IMR-90 (cell line): ENCODE data around the gene NTM. TPM values are rescaled to one million over a fixed set of nuclear protein-coding genes. Genes with fewer than 3 reads are reported as not detected.

Experiments
- ATAC-seq: fragments of 200-7000 bp; cut with Tn5 transposase; 2 replicates; pipeline ENCODE4 v1.9.1; 2020; ENCODE audit warnings: low read depth, mild to moderate bottlenecking, moderate library complexity
- BruUV-seq: library from RNA; stranded (reverse); fragments of 400-500 nt; replicated peaks from 2 replicates; lab custom pipeline; 2021; lab: Mats Ljungman, UMichigan
- CTCF ChIA-PET: fragments of 300-600 bp; formaldehyde crosslinking; extraction: SDS; loops from one replicate; lab custom pipeline; 2021; ENCODE audit warnings: antibody characterized with exemption; lab: Yijun Ruan, JAX
- POLR2A ChIA-PET: fragments of 300-600 bp; sonication (Branson Sonifier 250); formaldehyde crosslinking; loops from one replicate; lab custom pipeline; 2022; ENCODE audit warnings: antibody characterized with exemption; ENCODE audit not compliant: unreplicated experiment; lab: Charles Lee
- DNase-seq: peaks from one replicate; pipeline ENCODE4 v3.0.0; 2013
- H2AFZ ChIP-seq: replicated peaks from 2 replicates; pipeline ENCODE3; 2013; ENCODE audit warnings: low read length, mild to moderate bottlenecking; ENCODE audit not compliant: poor library complexity
- H2AK5ac ChIP-seq: 2 replicates; pipeline ENCODE4 v1.6.1; 2013; ENCODE audit warnings: low read depth, low read length, inconsistent platforms
- H2AK9ac ChIP-seq: replicated peaks from 2 replicates; pipeline ENCODE3; 2013; ENCODE audit warnings: mild to moderate bottlenecking, low read depth, low read length, moderate library complexity; ENCODE audit not compliant: poor library complexity
- H2BK120ac ChIP-seq: 2 replicates; pipeline ENCODE4 v1.6.1; 2013; ENCODE audit warnings: low read depth, low read length, inconsistent platforms
- H2BK15ac ChIP-seq: 3 replicates; pipeline ENCODE4 v1.6.1; 2013; ENCODE audit warnings: low read depth, low read length, inconsistent platforms
- H2BK20ac ChIP-seq: 2 replicates; pipeline ENCODE4 v1.6.1; 2013; ENCODE audit warnings: low read depth, mild to moderate bottlenecking, inconsistent platforms, low read length, moderate library complexity
- H2BK5ac ChIP-seq: 2 replicates; pipeline ENCODE4 v1.6.1; 2013; ENCODE audit warnings: mild to moderate bottlenecking, low read depth, low read length, inconsistent platforms; ENCODE audit not compliant: poor library complexity, severe bottlenecking
- H3K14ac ChIP-seq: replicated peaks from 2 replicates; pipeline ENCODE4 v1.6.1; 2013; ENCODE audit warnings: low read depth, low read length, inconsistent platforms
- H3K18ac ChIP-seq: 2 replicates; pipeline ENCODE4 v1.6.1; 2013; ENCODE audit warnings: low read depth, low read length, control low read depth
- H3K23ac ChIP-seq: 2 replicates; pipeline ENCODE4 v1.6.1; 2013; ENCODE audit warnings: low read depth, low read length, inconsistent platforms
- H3K27ac ChIP-seq: 2 replicates; pipeline ENCODE4 v1.5.1; 2013; ENCODE audit warnings: mild to moderate bottlenecking, control low read depth, low read length; ENCODE audit not compliant: insufficient read depth
- H3K27me3 ChIP-seq: 2 replicates; pipeline ENCODE4 v1.6.1; 2013; ENCODE audit warnings: low read length; ENCODE audit not compliant: control insufficient read depth, insufficient read depth
- H3K36me3 ChIP-seq: 2 replicates; pipeline ENCODE4 v1.6.1; 2013; ENCODE audit warnings: low read length, mixed read lengths; ENCODE audit not compliant: control insufficient read depth, insufficient read depth
- H3K4ac ChIP-seq: 2 replicates; pipeline ENCODE4 v1.6.1; 2013; ENCODE audit warnings: low read depth, low read length, inconsistent platforms
- H3K4me1 ChIP-seq: 2 replicates; pipeline ENCODE4 v1.6.1; 2013; ENCODE audit warnings: low read length, mixed read lengths; ENCODE audit not compliant: control insufficient read depth, insufficient read depth
- H3K4me2 ChIP-seq: 2 replicates; pipeline ENCODE4 v1.6.1; 2013; ENCODE audit warnings: low read depth, mild to moderate bottlenecking, control low read depth, low read length, moderate library complexity
- H3K4me3 ChIP-seq: 2 replicates; pipeline ENCODE4 v1.5.1; 2013; ENCODE audit warnings: low read depth, mild to moderate bottlenecking, control low read depth, low read length, moderate library complexity; ENCODE audit not compliant: insufficient read depth
- H3K56ac ChIP-seq: 2 replicates; pipeline ENCODE4 v1.6.1; 2013; ENCODE audit warnings: low read length, inconsistent platforms; ENCODE audit not compliant: insufficient read depth; ENCODE audit errors: extremely low read depth
- H3K79me1 ChIP-seq, 2 experiments: 2 replicates each; pipeline ENCODE4 v1.6.1; 2013; ENCODE audit warnings: low read length in 2 of 2, inconsistent platforms in 1 of 2, low read depth in 1 of 2
- H3K9ac ChIP-seq: 2 replicates; pipeline ENCODE4 v1.6.1; 2013; ENCODE audit warnings: low read depth, low read length, control low read depth
- H3K9me1 ChIP-seq: 2 replicates; pipeline ENCODE4 v1.6.1; 2013; ENCODE audit warnings: low read length, inconsistent platforms; ENCODE audit not compliant: insufficient read depth
- H3K9me3 ChIP-seq: 2 replicates; pipeline ENCODE4 v1.6.1; 2013; ENCODE audit warnings: low read length; ENCODE audit not compliant: control insufficient read depth, insufficient read depth
- H4K20me1 ChIP-seq: 2 replicates; pipeline ENCODE4 v1.6.1; 2013; ENCODE audit warnings: low read length, inconsistent platforms; ENCODE audit not compliant: insufficient read depth
- H4K5ac ChIP-seq: 2 replicates; pipeline ENCODE4 v1.6.1; 2013; ENCODE audit warnings: mild to moderate bottlenecking, low read depth, low read length, control low read depth
- H4K8ac ChIP-seq, 2 experiments: 2 replicates each; pipeline ENCODE4 v1.6.1; 2013; ENCODE audit warnings: low read depth in 2 of 2, low read length in 2 of 2, control low read depth in 1 of 2, inconsistent platforms in 1 of 2
- H4K91ac ChIP-seq: 2 replicates; pipeline ENCODE4 v1.6.1; 2013; ENCODE audit warnings: low read depth, low read length, inconsistent platforms; ENCODE audit not compliant: insufficient read depth
- CHD1 ChIP-seq: IDR thresholded peaks from 2 replicates; pipeline ENCODE4 v1.6.1; 2012; ENCODE audit warnings: low read depth, low read length, improper control_type of control experiment
- MAZ ChIP-seq: IDR thresholded peaks from 2 replicates; pipeline ENCODE4 v1.6.1; 2012; ENCODE audit warnings: low read depth, mild to moderate bottlenecking, low read length, improper control_type of control experiment, moderate library complexity, borderline replicate concordance
- MXI1 ChIP-seq: IDR thresholded peaks from 2 replicates; pipeline ENCODE4 v1.6.1; 2012; ENCODE audit warnings: low read depth, mild to moderate bottlenecking, low read length, moderate library complexity, borderline replicate concordance
- NFE2L2 ChIP-seq: fragments of 150-350 bp; IDR thresholded peaks from 2 replicates; pipeline ENCODE4 v1.6.1; 2016; ENCODE audit warnings: low read depth, mild to moderate bottlenecking, low read length
- POLR2A ChIP-seq: IDR thresholded peaks from 2 replicates; pipeline ENCODE4 v1.6.1; 2012; ENCODE audit warnings: mild to moderate bottlenecking, low read depth, low read length
- RCOR1 ChIP-seq: IDR thresholded peaks from 2 replicates; pipeline ENCODE4 v1.6.1; 2012; ENCODE audit warnings: mild to moderate bottlenecking, low read length, improper control_type of control experiment; ENCODE audit not compliant: insufficient replicate concordance
- SMC3 ChIP-seq: fragments of 150-350 bp; IDR thresholded peaks from 2 replicates; pipeline ENCODE4 v1.6.1; 2016; ENCODE audit warnings: low read depth, mild to moderate bottlenecking, antibody characterized with exemption, low read length, moderate library complexity
- WGBS, 2 experiments: methylation state at CpG; one replicate each; pipeline versions ENCODE4 v1.1.5 to v1.1.7; 2013; ENCODE audit warnings: missing lambda C conversion rate in 2 of 2; ENCODE audit not compliant: insufficient read length in 1 of 2; ENCODE audit errors: extremely low coverage in 2 of 2; 5-methylcytosine and 5-hydroxymethylcytosine counted together
- dilution Hi-C: fragments of 300-500 bp; cut with HindIII; formaldehyde crosslinking; loops from one replicate; pipeline ENCODE4 v1.14.3; 2018; ENCODE audit warnings: low sequenced_read_pairs; ENCODE audit not compliant: unreplicated experiment
- in situ Hi-C: fragments of 300-500 bp; cut with MboI; formaldehyde crosslinking; loops from 3 replicates; pipeline ENCODE4 v1.14.3; 2019; ENCODE audit warnings: low sequenced_read_pairs, inconsistent platforms, mixed read lengths
- intact Hi-C: fragments of 100-400 bp; cut with micrococcal nuclease; formaldehyde crosslinking; loops from 2 replicates; pipeline ENCODE4 v1.10.0; 2022
- polyA plus RNA-seq, 3 experiments: library from polyadenylated mRNA; depleted of rRNA; stranded (reverse); fragments of >200 nt; gene quantifications; 2 replicates each; pipeline ENCODE4 v1.2.3, GENCODE V29; 2012; ENCODE audit warnings: low replicate concordance in 1 of 3
- total RNA-seq: library from RNA; depleted of rRNA; stranded (reverse); fragments of >200 nt; gene quantifications from 2 replicates; pipeline ENCODE4 v1.2.3, GENCODE V29; 2012
- TF ChIP-seq, protein P1 (sequence below): conservative IDR thresholded peaks from 2 replicates; pipeline ENCODE4 v1.5.1; 2012; ENCODE audit warnings: mild to moderate bottlenecking, low read depth, low read length, improper control_type of control experiment

NTM gene
- total and polyA plus RNA-seq, 2 of the 4 experiments (the other 2 are of a cell fraction): 19.5 to 25.5 TPM

DNA sequence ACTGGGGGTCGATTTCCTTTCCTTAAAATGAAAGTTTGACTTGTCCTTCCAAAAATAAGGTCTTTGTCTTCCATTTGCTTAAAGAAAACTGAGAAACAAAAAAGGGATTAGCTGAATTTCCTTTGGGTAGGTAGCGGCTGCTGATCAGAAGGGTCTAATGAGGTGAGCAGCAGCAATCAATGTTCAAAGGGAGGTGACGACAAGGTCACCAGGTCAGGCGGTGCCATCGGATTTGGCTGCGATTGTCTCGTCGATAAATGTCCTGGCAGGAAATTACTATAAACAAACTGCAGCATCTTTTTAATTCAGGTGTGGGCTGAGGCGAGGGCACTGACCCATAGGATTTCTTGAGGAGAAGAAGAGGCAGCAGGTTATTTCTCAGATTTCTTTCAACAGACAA lies 480.1 kb downstream of the NTM start:
- DNase-seq: no peak
- Histone ChIP-seq H3K27me3 (peaks cover 40% of the 10 kb centered on the region), H2BK15ac (no peak overlapping the region), H2AFZ (no peak overlapping the region), H2AK9ac (no peak overlapping the region), H4K8ac (no peak overlapping the region), H2BK20ac (no peak overlapping the region), H4K20me1 (no peaks in the 10 kb centered on the region), H2AK5ac (no peak overlapping the region), H3K79me1 (no peaks in the 10 kb centered on the region), H3K4me1 (no peaks in the 10 kb centered on the region), H2BK120ac (no peak overlapping the region), H3K4ac (no peak overlapping the region), H2BK5ac (no peak overlapping the region), H3K9me1 (no peaks in the 10 kb centered on the region), H4K91ac (no peak overlapping the region), H3K14ac (no peak overlapping the region), H4K5ac (no peak overlapping the region), H3K36me3 (no peaks in the 10 kb centered on the region), H3K23ac (no peak overlapping the region), H3K4me2 (no peak overlapping the region), H3K18ac (no peak overlapping the region), H3K56ac (no peak overlapping the region), H3K9me3 (no peaks in the 10 kb centered on the region), H3K27ac (no peak overlapping the region), H3K9ac (no peak overlapping the region), H3K4me3 (no peak overlapping the region)
- no CpG with 5 or more reads among the region's 9 CpGs for WGBS, 2 experiments
- ChIA-PET POLR2A (no interaction called here), CTCF (no interaction called here)
- no TSS peak for BruUV-seq
- in situ Hi-C loops (no loop called here), intact Hi-C loops (no loop called here), dilution Hi-C loops (no loop called here)
- TF ChIP-seq RCOR1: no peak
- no peak for TF ChIP-seq CHD1
- no peak for TF ChIP-seq NFE2L2
- no peak for TF ChIP-seq POLR2A
- TF ChIP-seq MAZ: no peak
- TF ChIP-seq, protein P1, sequence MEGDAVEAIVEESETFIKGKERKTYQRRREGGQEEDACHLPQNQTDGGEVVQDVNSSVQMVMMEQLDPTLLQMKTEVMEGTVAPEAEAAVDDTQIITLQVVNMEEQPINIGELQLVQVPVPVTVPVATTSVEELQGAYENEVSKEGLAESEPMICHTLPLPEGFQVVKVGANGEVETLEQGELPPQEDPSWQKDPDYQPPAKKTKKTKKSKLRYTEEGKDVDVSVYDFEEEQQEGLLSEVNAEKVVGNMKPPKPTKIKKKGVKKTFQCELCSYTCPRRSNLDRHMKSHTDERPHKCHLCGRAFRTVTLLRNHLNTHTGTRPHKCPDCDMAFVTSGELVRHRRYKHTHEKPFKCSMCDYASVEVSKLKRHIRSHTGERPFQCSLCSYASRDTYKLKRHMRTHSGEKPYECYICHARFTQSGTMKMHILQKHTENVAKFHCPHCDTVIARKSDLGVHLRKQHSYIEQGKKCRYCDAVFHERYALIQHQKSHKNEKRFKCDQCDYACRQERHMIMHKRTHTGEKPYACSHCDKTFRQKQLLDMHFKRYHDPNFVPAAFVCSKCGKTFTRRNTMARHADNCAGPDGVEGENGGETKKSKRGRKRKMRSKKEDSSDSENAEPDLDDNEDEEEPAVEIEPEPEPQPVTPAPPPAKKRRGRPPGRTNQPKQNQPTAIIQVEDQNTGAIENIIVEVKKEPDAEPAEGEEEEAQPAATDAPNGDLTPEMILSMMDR: no peak
- no peak for TF ChIP-seq MXI1
- TF ChIP-seq SMC3: no peak
- ATAC-seq: no peak
